ENCODE measurements around the gene ZBTB40. TPM values are rescaled to one million over a fixed set of nuclear protein-coding genes. Genes with fewer than 3 reads are reported as not detected.

The ZBTB40 gene
- total and polyA plus RNA-seq, 2 of the 13 experiments (the other 11 are each of a cell fraction or from before 2014, with no cell fraction given): 8.8 to 16.5 TPM

DNA sequence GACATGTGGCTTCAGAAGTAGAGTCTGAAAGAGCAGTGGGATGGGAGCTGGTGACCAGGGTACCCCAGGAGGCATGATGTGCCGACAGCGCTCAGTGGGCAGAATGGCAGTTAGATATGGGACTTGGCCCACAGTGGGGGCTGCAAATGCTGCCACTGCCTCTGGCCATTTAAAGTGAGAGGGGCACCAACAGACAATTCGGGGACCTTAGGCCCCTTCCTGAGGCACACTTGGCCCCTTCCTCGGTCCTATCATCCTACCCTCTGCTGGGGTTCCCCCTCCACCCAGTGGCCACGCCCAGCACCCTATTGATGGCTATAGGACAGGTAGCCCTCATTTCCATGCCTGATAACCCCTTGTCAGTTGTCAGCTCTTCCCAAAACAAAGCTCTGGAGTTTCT is 75.0 kb downstream of the ZBTB40 start:
- ChIA-PET POLR2A (no interaction called here), CTCF (ENCODE audit: low intra/inter-chr PET ratio, low total read pairs) (no interaction called here)
- Histone ChIP-seq H4K20me1 (ENCODE audit: insufficient read depth, low read length) (no peaks in the 10 kb centered on the region), H3K4me1 (ENCODE audit: insufficient read depth, low read length) (no peaks in the 10 kb centered on the region), H3K4me2 (ENCODE audit: low read depth, low read length) (no peak overlapping the region), H3K79me2 (ENCODE audit: insufficient read depth, low read length) (no peaks in the 10 kb centered on the region), H3K4me3 (replicated peaks in 1 of 3; ENCODE audit: insufficient read depth in 1 of 3, low read depth in 2 of 3, low read length in 3 of 3) (no peak overlapping the region), H3K27me3 (ENCODE audit: control insufficient read depth in 1 of 2, insufficient read depth in 2 of 2, low read length in 2 of 2) (no peaks in the 10 kb centered on the region), H3K9me3 (ENCODE audit: low read length) (no peaks in the 10 kb centered on the region), H3K9ac (ENCODE audit: insufficient read depth, low read depth, low read length) (no peak overlapping the region), H3K36me3 (replicated peaks in 1 of 2; ENCODE audit: control insufficient read depth in 1 of 2, insufficient read depth in 2 of 2, low read length in 2 of 2) (peaks cover 20 to 47% of the 10 kb centered on the region in 2 experiments), H2AFZ (ENCODE audit: low read length) (no peak overlapping the region), H3K27ac (ENCODE audit: extremely low read length, insufficient read depth, low read length) (no peak overlapping the region)
- in situ Hi-C loops (cut with HindIII; ENCODE audit: extremely low pct_ligation_motif_present, low pct_unique_long_range_greater_than_20kb) (no loop called here), intact Hi-C loops (cut with micrococcal nuclease; ENCODE audit: unreplicated experiment) (no loop called here)
- ATAC-seq (no peak), FAIRE-seq (no peak), DNase-seq (ENCODE audit: low spot score) (no peak)
- 100% methylated on average over 1 of the region's 5 CpGs for WGBS (ENCODE audit: low lambda C conversion rate)
- TF ChIP-seq, protein P1, sequence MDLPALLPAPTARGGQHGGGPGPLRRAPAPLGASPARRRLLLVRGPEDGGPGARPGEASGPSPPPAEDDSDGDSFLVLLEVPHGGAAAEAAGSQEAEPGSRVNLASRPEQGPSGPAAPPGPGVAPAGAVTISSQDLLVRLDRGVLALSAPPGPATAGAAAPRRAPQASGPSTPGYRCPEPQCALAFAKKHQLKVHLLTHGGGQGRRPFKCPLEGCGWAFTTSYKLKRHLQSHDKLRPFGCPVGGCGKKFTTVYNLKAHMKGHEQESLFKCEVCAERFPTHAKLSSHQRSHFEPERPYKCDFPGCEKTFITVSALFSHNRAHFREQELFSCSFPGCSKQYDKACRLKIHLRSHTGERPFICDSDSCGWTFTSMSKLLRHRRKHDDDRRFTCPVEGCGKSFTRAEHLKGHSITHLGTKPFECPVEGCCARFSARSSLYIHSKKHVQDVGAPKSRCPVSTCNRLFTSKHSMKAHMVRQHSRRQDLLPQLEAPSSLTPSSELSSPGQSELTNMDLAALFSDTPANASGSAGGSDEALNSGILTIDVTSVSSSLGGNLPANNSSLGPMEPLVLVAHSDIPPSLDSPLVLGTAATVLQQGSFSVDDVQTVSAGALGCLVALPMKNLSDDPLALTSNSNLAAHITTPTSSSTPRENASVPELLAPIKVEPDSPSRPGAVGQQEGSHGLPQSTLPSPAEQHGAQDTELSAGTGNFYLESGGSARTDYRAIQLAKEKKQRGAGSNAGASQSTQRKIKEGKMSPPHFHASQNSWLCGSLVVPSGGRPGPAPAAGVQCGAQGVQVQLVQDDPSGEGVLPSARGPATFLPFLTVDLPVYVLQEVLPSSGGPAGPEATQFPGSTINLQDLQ (CRISPR knock-in tag; IDR thresholded peaks at IDR 0.05): no peak
- TF ChIP-seq NFIB (CRISPR knock-in tag; IDR thresholded peaks at IDR 0.05; ENCODE audit: borderline replicate concordance) (no peak), TBX2 (CRISPR knock-in tag; IDR thresholded peaks at IDR 0.05; ENCODE audit: borderline replicate concordance) (no peak), ZC3H13 (CRISPR knock-in tag; IDR thresholded peaks at IDR 0.05) (no peak), PCBP1 (IDR thresholded peaks at IDR 0.05; ENCODE audit: borderline replicate concordance, low read depth, low read length) (no peak), FOXC1 (CRISPR knock-in tag; IDR thresholded peaks at IDR 0.05; ENCODE audit: borderline replicate concordance) (no peak), SAP130 (CRISPR knock-in tag; IDR thresholded peaks at IDR 0.05; ENCODE audit: low read depth) (no peak), ADNP (CRISPR knock-in tag; IDR thresholded peaks at IDR 0.05) (no peak), FOXP1 (IDR thresholded peaks at IDR 0.05) (no peak), FOXP1 (CRISPR knock-in tag; IDR thresholded peaks at IDR 0.05) (no peak), ATF7 (IDR thresholded peaks at IDR 0.05) (no peak), ATF7 (CRISPR knock-in tag; IDR thresholded peaks at IDR 0.05) (no peak), ZNF552 (CRISPR knock-in tag; IDR thresholded peaks at IDR 0.05; ENCODE audit: borderline replicate concordance) (no peak), ATF5 (CRISPR knock-in tag; IDR thresholded peaks at IDR 0.05; ENCODE audit: low read depth) (no peak), BRD4 (CRISPR knock-in tag; IDR thresholded peaks at IDR 0.05) (no peak), ZNF75D (CRISPR knock-in tag; IDR thresholded peaks at IDR 0.05; ENCODE audit: borderline replicate concordance) (no peak)
- TF ChIP-seq, protein P2, sequence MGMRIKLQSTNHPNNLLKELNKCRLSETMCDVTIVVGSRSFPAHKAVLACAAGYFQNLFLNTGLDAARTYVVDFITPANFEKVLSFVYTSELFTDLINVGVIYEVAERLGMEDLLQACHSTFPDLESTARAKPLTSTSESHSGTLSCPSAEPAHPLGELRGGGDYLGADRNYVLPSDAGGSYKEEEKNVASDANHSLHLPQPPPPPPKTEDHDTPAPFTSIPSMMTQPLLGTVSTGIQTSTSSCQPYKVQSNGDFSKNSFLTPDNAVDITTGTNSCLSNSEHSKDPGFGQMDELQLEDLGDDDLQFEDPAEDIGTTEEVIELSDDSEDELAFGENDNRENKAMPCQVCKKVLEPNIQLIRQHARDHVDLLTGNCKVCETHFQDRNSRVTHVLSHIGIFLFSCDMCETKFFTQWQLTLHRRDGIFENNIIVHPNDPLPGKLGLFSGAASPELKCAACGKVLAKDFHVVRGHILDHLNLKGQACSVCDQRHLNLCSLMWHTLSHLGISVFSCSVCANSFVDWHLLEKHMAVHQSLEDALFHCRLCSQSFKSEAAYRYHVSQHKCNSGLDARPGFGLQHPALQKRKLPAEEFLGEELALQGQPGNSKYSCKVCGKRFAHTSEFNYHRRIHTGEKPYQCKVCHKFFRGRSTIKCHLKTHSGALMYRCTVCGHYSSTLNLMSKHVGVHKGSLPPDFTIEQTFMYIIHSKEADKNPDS (CRISPR knock-in tag; IDR thresholded peaks at IDR 0.05): no peak
- TF ChIP-seq, protein P3, sequence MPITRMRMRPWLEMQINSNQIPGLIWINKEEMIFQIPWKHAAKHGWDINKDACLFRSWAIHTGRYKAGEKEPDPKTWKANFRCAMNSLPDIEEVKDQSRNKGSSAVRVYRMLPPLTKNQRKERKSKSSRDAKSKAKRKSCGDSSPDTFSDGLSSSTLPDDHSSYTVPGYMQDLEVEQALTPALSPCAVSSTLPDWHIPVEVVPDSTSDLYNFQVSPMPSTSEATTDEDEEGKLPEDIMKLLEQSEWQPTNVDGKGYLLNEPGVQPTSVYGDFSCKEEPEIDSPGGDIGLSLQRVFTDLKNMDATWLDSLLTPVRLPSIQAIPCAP (CRISPR knock-in tag; IDR thresholded peaks at IDR 0.05; ENCODE audit: low read depth): no peak
- BruUV-seq (replicated peaks): no TSS peak

All from HepG2 (cell line).